Peyer's patch (tissue), 4 donors: ENCODE data around the gene RNASE7.

ENCODE experiments used
- CTCF ChIP-seq, 6 experiments: fragments of 450-650 bp in 4 of 6; fragments of 200-600 bp in 2 of 6; sonication (generic) in 1 of 6; IDR thresholded peaks; one replicate each; pipeline ENCODE4 v1.5.1; 2017 to 2019; ENCODE audit warnings: antibody characterized with exemption in 6 of 6, mild to moderate bottlenecking in 3 of 6, moderate library complexity in 1 of 6
- POLR2A ChIP-seq, 2 donors: fragments of 450-650 bp; IDR thresholded peaks; one replicate each; pipeline ENCODE4 v1.5.1; 2017; ENCODE audit warnings: antibody characterized with exemption in 2 of 2, mild to moderate bottlenecking in 2 of 2, moderate library complexity in 2 of 2

DNA sequence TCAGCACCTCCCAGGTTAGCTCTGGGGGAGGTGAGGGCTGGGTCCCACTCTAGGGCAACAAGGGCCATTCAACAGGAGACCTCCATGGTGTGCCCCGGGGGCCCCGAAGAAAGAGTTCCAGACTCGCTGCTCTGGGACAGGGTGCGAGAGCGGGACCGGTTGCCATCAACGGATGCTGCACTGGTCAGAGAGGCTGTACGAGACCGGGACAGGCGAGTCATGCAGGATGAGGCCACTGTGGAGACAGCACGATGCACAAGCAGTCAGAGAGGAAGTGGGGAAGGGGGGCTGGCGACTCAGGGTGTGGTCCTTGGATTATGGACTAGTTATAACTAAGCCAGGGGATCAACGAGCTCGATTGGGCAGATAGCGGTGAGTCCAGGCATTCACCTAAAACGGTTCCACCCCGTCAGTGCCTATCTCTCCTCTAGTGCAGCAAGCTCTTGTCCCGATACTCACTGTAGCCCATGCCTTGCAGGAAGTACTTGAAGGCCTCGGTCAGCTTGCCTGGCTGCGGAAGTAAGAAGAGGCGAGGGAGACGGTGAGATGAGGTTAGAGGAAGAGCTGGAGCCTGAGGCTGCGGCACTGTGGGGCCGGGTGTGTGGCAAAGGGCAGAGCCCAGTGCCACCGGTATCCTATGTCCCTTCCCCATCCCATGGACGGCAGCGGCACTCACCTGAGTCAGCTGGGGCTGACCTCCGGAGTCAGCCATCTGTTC, 24.5 kb upstream of the RNASE7 start:
- no peak for TF ChIP-seq CTCF (IDR thresholded peaks at IDR 0.05)
- no peak for TF ChIP-seq POLR2A (IDR thresholded peaks at IDR 0.05)
